Measurements from ENCODE around the gene AP1M2. TPM values are rescaled to one million over a fixed set of nuclear protein-coding genes. Genes with fewer than 3 reads are reported as not detected.

AP1M2 gene
- not detected for total RNA-seq

DNA sequence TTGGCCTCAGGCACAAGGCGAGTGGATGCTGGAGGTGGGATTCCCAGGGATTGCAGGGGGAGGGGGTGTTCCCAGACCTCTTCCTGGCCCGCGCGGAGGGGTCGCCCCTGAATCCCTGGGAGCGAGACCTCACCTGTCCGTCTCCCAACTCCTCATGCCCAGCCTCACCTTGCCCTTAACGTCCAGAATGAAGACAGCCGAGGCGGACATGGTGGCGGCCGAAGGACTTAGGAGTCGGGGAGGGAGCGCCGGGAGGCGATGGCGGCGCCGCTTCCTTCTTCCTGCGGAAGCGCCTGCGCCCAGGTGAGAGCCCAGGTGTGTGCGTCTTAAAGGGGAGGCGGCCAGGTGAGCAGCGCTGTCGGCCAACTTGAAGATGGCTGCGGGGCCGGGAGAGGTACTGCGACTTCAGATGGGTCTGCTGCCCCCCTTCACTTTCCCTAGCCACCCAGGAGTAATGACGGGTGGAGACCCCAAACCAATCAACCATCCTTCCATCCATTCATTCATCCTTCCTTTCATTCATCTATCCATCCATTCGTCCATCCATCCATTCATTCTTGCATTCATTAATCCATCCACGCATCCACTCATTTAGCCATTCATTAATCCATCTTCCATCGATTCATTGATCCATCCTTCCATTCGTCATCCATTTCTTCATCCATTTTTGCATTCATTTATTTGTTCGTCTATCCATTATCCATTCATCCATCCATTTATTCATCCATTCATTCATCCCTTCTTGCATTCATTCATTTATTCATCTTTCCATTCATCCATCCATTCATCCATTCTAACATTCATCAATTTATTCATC is at the start of gene AP1M2:
AP1M2 (minus strand) TSS at position 291 of the 817 bp plus-strand sequence; CDS start at position 210, 81 bp downstream.
- H3K27ac Mint-ChIP-seq, result no peak within 1 kb of the TSS
- H3K9me3 Mint-ChIP-seq (ENCODE audit: low read depth), result no peaks in the 10 kb centered on the region
- DNase-seq (no peak), ATAC-seq (no peak)
- H3K36me3 Mint-ChIP-seq, result no peaks in the 10 kb centered on the region
- CTCF ChIA-PET, result interaction anchor here (8.2 kb wide), 1 partner anchor 58 kb away, joined by 281 read pairs; no protein-coding TSS in a partner anchor
- H3K27me3 Mint-ChIP-seq, result peaks cover 13% of the 10 kb centered on the region
- H3K4me3 Mint-ChIP-seq, result no peak within 1 kb of the TSS
- H3K4me1 Mint-ChIP-seq, result peaks cover 16% of the 10 kb centered on the region

DNA sequence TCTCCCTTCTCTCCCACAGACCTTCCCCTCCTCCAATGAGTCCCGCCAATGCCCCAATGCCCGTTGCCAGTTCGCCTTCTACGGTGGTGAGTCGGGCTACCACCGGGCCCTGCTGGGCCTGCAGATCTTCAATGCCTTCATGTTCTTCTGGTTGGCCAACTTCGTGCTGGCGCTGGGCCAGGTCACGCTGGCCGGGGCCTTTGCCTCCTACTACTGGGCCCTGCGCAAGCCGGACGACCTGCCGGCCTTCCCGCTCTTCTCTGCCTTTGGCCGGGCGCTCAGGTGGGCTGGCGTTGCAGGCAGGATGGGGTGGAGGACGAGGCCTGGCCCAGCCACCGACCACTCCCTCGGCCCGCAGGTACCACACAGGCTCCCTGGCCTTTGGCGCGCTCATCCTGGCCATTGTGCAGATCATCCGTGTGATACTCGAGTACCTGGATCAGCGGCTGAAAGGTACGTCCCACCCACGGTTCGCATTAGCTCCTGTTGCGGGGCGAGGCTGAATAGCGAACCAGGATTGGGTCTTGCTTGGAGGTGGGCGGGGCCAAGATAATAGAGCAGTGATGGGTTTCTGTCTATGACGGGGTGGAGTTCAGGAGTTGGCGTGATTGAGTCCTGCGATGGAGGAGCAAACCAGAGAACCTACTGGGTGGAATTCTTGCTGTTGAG is 49.3 kb upstream of the AP1M2 start:
- DNase-seq (no peak), ATAC-seq (no peak)
- H3K36me3 Mint-ChIP-seq, result peaks cover 35% of the 10 kb centered on the region
- no peak overlapping the region for H3K4me3 Mint-ChIP-seq
- H3K9me3 Mint-ChIP-seq (ENCODE audit: low read depth), result no peaks in the 10 kb centered on the region
- no peak overlapping the region for H3K27ac Mint-ChIP-seq
- no peaks in the 10 kb centered on the region for H3K27me3 Mint-ChIP-seq
- CTCF ChIA-PET, result no interaction called here
- H3K4me1 Mint-ChIP-seq, result peaks cover 5% of the 10 kb centered on the region

DNA sequence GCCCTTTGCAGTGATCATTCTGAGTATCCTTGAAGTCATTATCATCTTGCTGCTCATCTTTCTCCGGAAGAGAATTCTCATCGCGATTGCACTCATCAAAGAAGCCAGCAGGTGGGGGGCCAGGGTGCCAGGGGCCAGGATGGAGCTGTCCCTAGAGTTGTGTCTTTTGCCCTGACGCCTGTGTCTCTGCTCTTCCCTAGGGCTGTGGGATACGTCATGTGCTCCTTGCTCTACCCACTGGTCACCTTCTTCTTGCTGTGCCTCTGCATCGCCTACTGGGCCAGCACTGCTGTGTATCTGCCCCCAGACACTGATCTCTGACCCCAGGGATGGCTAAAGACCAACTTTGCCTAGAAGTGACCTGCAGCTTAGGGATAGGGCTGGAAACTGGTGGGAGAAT is 47.9 kb upstream of the AP1M2 start:
- no peak for ATAC-seq
- no peak overlapping the region for H3K27ac Mint-ChIP-seq
- no peak for DNase-seq
- peaks cover 5% of the 10 kb centered on the region for H3K4me1 Mint-ChIP-seq
- H3K9me3 Mint-ChIP-seq (ENCODE audit: low read depth), result no peaks in the 10 kb centered on the region
- no peaks in the 10 kb centered on the region for H3K27me3 Mint-ChIP-seq
- CTCF ChIA-PET, result interaction anchor here (1.4 to 2.9 kb wide), 2 partner anchors 10 to 54 kb away, joined by 3 to 13 read pairs; no protein-coding TSS in a partner anchor
- H3K4me3 Mint-ChIP-seq, result no peak overlapping the region
- H3K36me3 Mint-ChIP-seq, result peaks cover 37% of the 10 kb centered on the region

DNA sequence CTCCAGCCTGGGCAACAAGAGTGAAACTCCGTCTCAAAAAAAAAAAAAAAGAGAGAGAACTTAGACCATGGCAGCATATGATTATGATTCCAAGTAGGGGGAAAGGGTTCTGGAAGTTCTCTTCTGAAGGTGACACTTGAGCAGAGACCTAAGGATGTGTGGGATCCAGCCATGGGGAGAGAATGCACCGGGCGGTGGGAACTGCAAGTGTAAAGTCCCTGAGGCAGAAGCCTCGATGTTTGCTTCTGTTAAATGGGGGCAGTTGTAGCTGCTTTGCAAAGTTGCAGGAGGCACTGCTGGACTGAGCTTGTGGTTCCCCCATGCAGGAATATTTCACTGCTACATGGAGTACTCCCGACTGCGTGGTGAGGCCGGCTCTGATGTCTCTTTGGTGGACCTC is 47.3 kb upstream of the AP1M2 start:
- Mint-ChIP-seq H3K36me3 (peaks cover 37% of the 10 kb centered on the region), H3K27me3 (no peaks in the 10 kb centered on the region), H3K4me1 (peaks cover 5% of the 10 kb centered on the region), H3K27ac (no peak overlapping the region), H3K9me3 (ENCODE audit: low read depth) (no peaks in the 10 kb centered on the region), H3K4me3 (no peak overlapping the region)
- CTCF ChIA-PET, result interaction anchor here (1.5 to 2.9 kb wide), 3 partner anchors 10 to 65 kb away, joined by 3 to 13 read pairs (median 4); no protein-coding TSS in a partner anchor
- no peak for ATAC-seq
- DNase-seq, result no peak

DNA sequence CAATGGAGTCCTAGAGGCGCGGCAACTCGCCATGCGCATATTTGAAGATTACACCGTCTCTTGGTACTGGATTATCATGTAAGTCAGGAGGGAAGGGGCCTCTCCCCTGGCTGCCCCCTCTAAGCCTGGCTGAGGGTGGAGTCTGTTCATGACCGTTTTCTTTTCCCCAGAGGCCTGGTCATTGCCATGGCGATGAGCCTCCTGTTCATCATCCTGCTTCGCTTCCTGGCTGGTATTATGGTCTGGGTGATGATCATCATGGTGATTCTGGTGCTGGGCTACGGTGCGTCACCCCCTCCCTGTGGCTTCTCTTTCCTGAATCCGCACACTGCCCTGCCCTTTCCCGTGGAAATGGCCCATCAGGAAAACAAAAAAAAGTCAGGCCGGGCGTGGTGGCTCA is 44.8 kb upstream of the AP1M2 start:
- Mint-ChIP-seq H3K4me1 (no peaks in the 10 kb centered on the region), H3K36me3 (peaks cover 37% of the 10 kb centered on the region), H3K9me3 (ENCODE audit: low read depth) (no peaks in the 10 kb centered on the region), H3K4me3 (no peak overlapping the region), H3K27ac (no peak overlapping the region), H3K27me3 (no peaks in the 10 kb centered on the region)
- CTCF ChIA-PET, result no interaction called here
- DNase-seq (no peak), ATAC-seq (no peak)

DNA sequence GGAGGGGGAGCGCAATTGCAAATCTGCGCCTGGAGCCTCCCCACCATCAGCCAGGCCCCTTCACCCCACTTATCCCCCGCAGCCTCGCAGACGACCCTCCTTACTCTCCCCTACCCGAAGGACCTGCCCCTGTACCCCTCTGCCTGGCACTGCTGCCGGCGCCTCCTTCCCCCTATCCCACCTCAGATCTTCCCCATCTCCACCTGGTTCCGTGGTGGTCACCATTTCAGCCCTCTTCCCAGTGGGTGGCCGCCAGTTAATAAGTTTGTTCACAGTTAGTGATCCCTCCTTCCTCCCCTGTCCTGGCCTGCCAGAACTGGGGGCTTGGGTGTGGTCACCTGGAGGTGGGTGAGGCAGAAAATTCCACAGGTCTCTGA is 38.6 kb upstream of the AP1M2 start:
- CTCF ChIA-PET, result interaction anchor here (1.0 kb wide), 1 partner anchor 19 kb away, joined by 4 read pairs; no protein-coding TSS in a partner anchor
- ATAC-seq (no peak), DNase-seq (no peak)
- H3K4me1 Mint-ChIP-seq, result peaks cover 18% of the 10 kb centered on the region
- H3K27me3 Mint-ChIP-seq, result no peaks in the 10 kb centered on the region
- H3K9me3 Mint-ChIP-seq (ENCODE audit: low read depth), result no peaks in the 10 kb centered on the region
- no peak overlapping the region for H3K4me3 Mint-ChIP-seq
- H3K27ac Mint-ChIP-seq, result peak overlapping the region; percentile 40
- peaks cover 12% of the 10 kb centered on the region for H3K36me3 Mint-ChIP-seq

DNA sequence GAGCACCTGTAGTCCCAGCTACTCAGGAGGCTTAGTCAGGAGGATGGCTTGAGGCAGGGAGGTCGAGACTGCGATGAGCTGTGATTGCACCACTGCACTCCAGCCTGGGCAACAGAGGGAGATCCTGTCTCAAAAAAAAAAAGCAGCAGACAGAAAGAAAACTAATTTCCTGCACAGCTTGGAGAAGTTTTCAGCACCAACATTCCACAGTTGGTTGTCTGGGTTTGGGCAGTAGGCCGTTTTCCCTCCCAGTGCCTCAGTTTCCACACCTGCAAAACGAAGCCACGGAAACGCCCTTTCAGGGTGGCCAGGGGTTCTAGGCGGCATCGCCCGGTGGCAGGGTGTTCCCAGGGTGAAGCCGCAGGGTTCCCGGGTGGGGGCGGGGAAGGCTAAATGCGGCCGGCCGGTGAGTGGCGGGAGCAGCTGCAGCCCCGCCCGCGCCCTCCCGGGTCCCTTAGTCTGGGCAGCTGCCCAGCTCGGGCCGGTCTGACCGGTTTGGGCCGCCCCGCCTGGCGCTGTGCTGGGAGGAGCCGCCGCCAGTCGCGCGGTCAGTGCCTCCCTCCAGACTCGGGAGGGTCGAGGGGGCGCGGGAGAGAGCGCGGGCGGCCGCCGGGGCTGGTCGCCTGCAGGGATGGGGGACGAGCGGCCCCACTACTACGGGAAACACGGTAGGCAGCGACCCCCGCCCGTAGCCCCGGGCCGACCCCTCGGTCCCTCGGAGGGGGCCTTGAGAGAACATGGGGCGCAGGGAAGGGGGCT is 38.1 kb upstream of the AP1M2 start, which contains the start of gene SLC44A2:
SLC44A2 (plus strand) TSS at position 551 of the 759 bp plus-strand sequence; CDS start at position 632, 81 bp downstream.
- Mint-ChIP-seq H3K9me3 (ENCODE audit: low read depth) (no peaks in the 10 kb centered on the region), H3K36me3 (peaks cover 12% of the 10 kb centered on the region), H3K4me1 (peaks cover 20% of the 10 kb centered on the region), H3K27me3 (no peaks in the 10 kb centered on the region), H3K4me3 (no peak within 1 kb of the TSS), H3K27ac (peak within 1 kb of the TSS; percentile 85)
- ATAC-seq (no peak), DNase-seq (no peak)
- CTCF ChIA-PET, result interaction anchor here (1.0 kb wide), 1 partner anchor 19 kb away, joined by 4 read pairs; no protein-coding TSS in a partner anchor

DNA sequence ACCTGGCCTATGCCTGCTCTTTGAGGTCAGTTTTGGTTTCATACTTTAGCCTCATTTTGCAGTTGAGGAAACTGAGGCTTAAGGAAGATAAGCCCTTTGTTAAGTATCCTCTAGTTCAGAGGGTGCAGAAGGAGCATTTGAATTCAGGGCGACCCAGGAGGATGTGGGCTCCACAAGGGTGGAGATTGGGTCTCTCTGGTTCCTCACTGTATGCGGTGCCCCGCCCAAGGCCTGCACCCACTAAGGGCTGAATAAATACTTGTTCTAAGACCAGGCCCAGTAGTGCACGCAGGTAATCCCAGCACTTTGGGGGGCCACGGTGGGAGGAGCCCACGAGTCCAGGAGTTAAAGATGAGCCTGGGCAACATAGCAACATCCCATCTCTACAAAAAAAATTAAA is 37.5 kb upstream of the AP1M2 start:
- Mint-ChIP-seq H3K27me3 (no peaks in the 10 kb centered on the region), H3K36me3 (peaks cover 12% of the 10 kb centered on the region), H3K9me3 (ENCODE audit: low read depth) (no peaks in the 10 kb centered on the region), H3K27ac (peak overlapping the region; percentile 85), H3K4me3 (no peak overlapping the region), H3K4me1 (peaks cover 20% of the 10 kb centered on the region)
- CTCF ChIA-PET, result interaction anchor here (1.0 to 2.6 kb wide), 2 partner anchors 20 kb away, joined by 4 to 6 read pairs; no protein-coding TSS in a partner anchor
- DNase-seq, result peak; percentile 70
- peak; percentile 88 for ATAC-seq

DNA sequence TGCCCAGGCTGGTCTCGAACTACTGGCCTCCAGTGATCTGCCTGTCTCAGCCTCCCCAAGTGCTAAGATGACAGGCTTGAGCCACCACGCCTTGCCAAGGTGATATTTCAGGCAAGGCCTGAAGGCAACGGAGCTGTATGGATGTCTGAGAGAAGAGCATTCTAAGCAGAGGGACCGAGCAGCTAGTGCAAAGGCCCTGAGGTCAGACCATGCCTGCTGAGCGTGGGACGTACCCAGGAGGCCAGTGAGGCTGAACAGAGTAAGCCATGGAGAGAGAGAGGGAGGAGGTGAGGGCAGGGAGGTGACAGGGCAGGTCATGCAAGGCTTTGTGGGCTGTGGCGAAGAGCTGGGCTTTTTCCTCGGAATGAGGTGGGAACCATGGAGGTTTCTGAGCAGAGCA is 34.9 kb upstream of the AP1M2 start:
- CTCF ChIA-PET, result interaction anchor here (1.2 to 4.0 kb wide), 4 partner anchors 10 to 243 kb away, joined by 3 to 20 read pairs (median 4); no protein-coding TSS in a partner anchor

DNA sequence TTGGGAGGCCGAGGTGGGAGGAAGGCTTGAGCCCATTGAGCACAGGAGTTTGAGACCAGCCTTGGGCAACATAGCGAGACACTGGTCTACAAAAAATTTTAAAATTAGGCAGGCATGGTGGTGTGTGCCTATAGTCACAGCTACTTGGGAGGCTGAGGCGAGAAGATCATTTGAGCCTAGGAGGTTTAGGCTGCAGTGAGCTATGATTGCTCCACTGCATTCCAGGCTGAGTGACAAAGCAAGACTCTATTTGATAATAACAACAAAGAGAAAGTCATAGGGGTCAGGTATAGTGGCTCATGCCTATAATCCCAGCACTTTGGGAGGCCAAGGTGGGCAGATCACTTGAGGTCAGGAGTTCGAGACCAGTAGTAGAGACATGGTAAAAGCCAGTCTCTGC is 33.7 kb upstream of the AP1M2 start:
- CTCF ChIA-PET, result interaction anchor here (1.2 to 4.0 kb wide), 4 partner anchors 15 to 244 kb away, joined by 3 to 20 read pairs (median 6); no protein-coding TSS in a partner anchor
- Mint-ChIP-seq H3K4me1 (peaks cover 24% of the 10 kb centered on the region), H3K4me3 (no peak overlapping the region), H3K27ac (no peak overlapping the region), H3K36me3 (peaks cover 1% of the 10 kb centered on the region), H3K27me3 (no peaks in the 10 kb centered on the region), H3K9me3 (ENCODE audit: low read depth) (no peaks in the 10 kb centered on the region)
- no peak for ATAC-seq
- DNase-seq, result no peak

More for the DNA sequence above, 34.9 kb upstream of the AP1M2 start:
- Mint-ChIP-seq H3K4me3 (no peak overlapping the region), H3K36me3 (peaks cover 1% of the 10 kb centered on the region), H3K27me3 (no peaks in the 10 kb centered on the region), H3K4me1 (peaks cover 20% of the 10 kb centered on the region), H3K27ac (peak overlapping the region; percentile 17), H3K9me3 (ENCODE audit: low read depth) (no peaks in the 10 kb centered on the region)
- DNase-seq, result no peak
- ATAC-seq, result no peak

DNA sequence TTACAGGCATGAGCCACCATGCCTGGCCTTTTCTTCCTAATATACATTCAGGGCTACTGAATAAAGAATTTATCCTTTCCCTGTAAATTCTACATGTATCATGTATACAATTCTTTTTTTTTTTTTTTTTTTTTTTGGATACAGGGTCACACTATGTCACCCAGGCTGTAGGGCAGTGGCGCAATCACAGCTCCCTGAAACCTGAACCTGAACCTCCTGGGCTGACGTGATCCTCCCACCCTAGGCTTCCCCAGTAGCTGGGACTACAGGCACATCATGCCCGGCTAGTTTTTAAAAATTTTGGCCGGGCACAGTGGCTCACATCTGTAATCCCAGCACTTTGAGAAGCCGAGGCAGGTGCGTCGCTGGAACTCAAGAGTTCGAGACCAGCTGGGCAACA is 31.7 kb upstream of the AP1M2 start:
- no peak overlapping the region for H3K27ac Mint-ChIP-seq
- CTCF ChIA-PET, result interaction anchor here (2.2 kb wide), 1 partner anchor 37 kb away, joined by 8 read pairs; no protein-coding TSS in a partner anchor
- H3K4me3 Mint-ChIP-seq, result no peak overlapping the region
- peaks cover 3% of the 10 kb centered on the region for H3K36me3 Mint-ChIP-seq
- H3K4me1 Mint-ChIP-seq, result peaks cover 21% of the 10 kb centered on the region
- DNase-seq (no peak), ATAC-seq (no peak)
- no peaks in the 10 kb centered on the region for H3K9me3 Mint-ChIP-seq (ENCODE audit: low read depth)
- no peaks in the 10 kb centered on the region for H3K27me3 Mint-ChIP-seq

DNA sequence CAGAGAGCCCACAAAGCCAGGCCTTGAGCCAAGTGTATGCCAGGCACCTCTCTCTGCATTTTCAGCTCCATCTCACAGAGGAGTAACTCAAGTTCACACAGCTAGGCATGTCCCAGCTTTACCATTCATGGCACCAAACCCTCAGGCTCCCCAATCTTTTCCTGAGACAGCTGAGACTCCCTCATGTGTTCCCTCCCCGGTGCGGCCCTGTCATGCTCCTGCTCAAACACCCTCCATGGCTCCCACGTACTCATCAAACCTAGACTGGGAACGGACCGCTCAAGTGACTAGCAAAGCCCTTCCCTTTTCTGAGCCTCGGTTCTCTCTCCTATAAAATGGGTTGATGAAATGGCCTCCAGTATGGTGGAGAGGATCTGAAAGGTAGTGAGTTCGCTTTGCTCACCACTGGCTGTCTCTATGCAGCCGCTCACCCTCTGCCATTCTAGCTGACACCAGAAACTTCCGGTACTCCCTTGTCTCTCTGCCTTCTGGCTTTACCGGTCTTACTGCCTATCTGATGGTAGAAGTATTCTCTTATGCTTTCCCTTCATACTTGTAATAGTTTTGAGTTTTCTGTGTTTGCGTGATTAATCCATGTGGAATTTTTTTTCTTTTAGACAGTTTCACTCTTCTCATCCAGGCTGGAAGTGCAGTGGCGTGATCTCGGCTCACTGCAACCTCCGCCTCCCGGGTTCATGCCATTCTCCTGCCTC is 30.5 kb upstream of the AP1M2 start:
- Mint-ChIP-seq H3K27me3 (no peaks in the 10 kb centered on the region), H3K4me3 (no peak overlapping the region), H3K4me1 (peaks cover 21% of the 10 kb centered on the region), H3K36me3 (peaks cover 6% of the 10 kb centered on the region), H3K27ac (no peak overlapping the region), H3K9me3 (ENCODE audit: low read depth) (no peaks in the 10 kb centered on the region)
- DNase-seq (no peak), ATAC-seq (no peak)
- CTCF ChIA-PET, result interaction anchor here (1.1 to 2.2 kb wide), 2 partner anchors 36 to 82 kb away, joined by 3 to 8 read pairs; no protein-coding TSS in a partner anchor
